GM23338 (cell line): ENCODE measurements around the gene RNF8. TPM values are rescaled to one million over a fixed set of nuclear protein-coding genes. Genes with fewer than 3 reads are reported as not detected.

Experiments
- ATAC-seq: fragments of 200-7000 bp; cut with Tn5 transposase; 3 replicates; pipeline ENCODE4 v1.9.1; 2020
- DNase-seq: peaks from one replicate; pipeline ENCODE4 v3.0.0-alpha.2; 2015; ENCODE audit warnings: low spot score
- H2AFZ ChIP-seq: fragments of 200-600 bp; sonication (generic); 2 replicates; pipeline ENCODE4 v1.8.0; 2016; ENCODE audit warnings: antibody characterized with exemption, mild to moderate bottlenecking, moderate library complexity
- H3F3A ChIP-seq: fragments of 200-600 bp; sonication (generic); replicated peaks from 2 replicates; pipeline ENCODE4 v1.8.0; 2017; ENCODE audit warnings: antibody characterized with exemption, mixed run types, low read depth
- H3K27ac ChIP-seq: fragments of 200-600 bp; sonication (generic); 2 replicates; pipeline ENCODE4 v1.6.1; 2016; ENCODE audit warnings: low read depth
- H3K27me3 ChIP-seq: fragments of 200-600 bp; sonication (generic); 2 replicates; pipeline ENCODE4 v1.8.0; 2016; ENCODE audit warnings: mild to moderate bottlenecking, mixed run types, moderate library complexity; ENCODE audit not compliant: insufficient read depth
- H3K36me3 ChIP-seq: fragments of 200-600 bp; sonication (generic); 2 replicates; pipeline ENCODE4 v1.8.0; 2016; ENCODE audit warnings: mild to moderate bottlenecking; ENCODE audit not compliant: insufficient read depth
- H3K4me1 ChIP-seq: fragments of 200-600 bp; sonication (generic); 2 replicates; pipeline ENCODE4 v1.8.0; 2016; ENCODE audit warnings: mild to moderate bottlenecking, moderate library complexity; ENCODE audit not compliant: insufficient read depth
- H3K4me2 ChIP-seq: fragments of 200-600 bp; sonication (generic); 2 replicates; pipeline ENCODE4 v1.7.1; 2017; ENCODE audit warnings: mixed run types
- H3K4me3 ChIP-seq: fragments of 200-600 bp; sonication (generic); 2 replicates; pipeline ENCODE4 v1.6.1; 2016; ENCODE audit warnings: mixed run types
- H3K79me2 ChIP-seq: fragments of 200-600 bp; sonication (generic); replicated peaks from 2 replicates; pipeline ENCODE4 v1.8.0; 2017; ENCODE audit warnings: mild to moderate bottlenecking; ENCODE audit not compliant: insufficient read depth
- H3K9me2 ChIP-seq: fragments of 200-600 bp; sonication (generic); 2 replicates; pipeline ENCODE4 v1.8.0; 2017; ENCODE audit not compliant: insufficient read depth
- H4K20me1 ChIP-seq: fragments of 200-600 bp; sonication (generic); replicated peaks from 2 replicates; pipeline ENCODE4 v1.8.0; 2017; ENCODE audit warnings: mild to moderate bottlenecking; ENCODE audit not compliant: insufficient read depth
- H3K27ac Mint-ChIP-seq: 2 replicates; pipeline ENCODE4 v1.8.0; 2020; ENCODE audit warnings: inconsistent platforms, mild to moderate bottlenecking, moderate library complexity, mixed read lengths
- H3K27me3 Mint-ChIP-seq: 3 replicates; pipeline ENCODE4 v1.8.0; 2022; ENCODE audit warnings: low read depth, mild to moderate bottlenecking, moderate library complexity, mixed read lengths, inconsistent platforms; ENCODE audit not compliant: insufficient read depth, poor library complexity
- H3K36me3 Mint-ChIP-seq: 3 replicates; pipeline ENCODE4 v1.8.0; 2021; ENCODE audit warnings: low read depth, mild to moderate bottlenecking, inconsistent platforms, moderate library complexity, mixed read lengths
- H3K4me1 Mint-ChIP-seq: 3 replicates; pipeline ENCODE4 v1.8.0; 2020; ENCODE audit warnings: mild to moderate bottlenecking, inconsistent platforms, mixed read lengths
- H3K4me3 Mint-ChIP-seq: 3 replicates; pipeline ENCODE4 v1.8.0; 2021; ENCODE audit warnings: moderate library complexity, mild to moderate bottlenecking, inconsistent platforms, mixed read lengths
- H3K9me3 Mint-ChIP-seq: 3 replicates; pipeline ENCODE4 v1.8.0; 2020; ENCODE audit warnings: moderate library complexity, mild to moderate bottlenecking, inconsistent platforms, mixed read lengths
- CREB1 ChIP-seq: fragments of 250-450 bp; sonication (Bioruptor Pico); IDR thresholded peaks from 2 replicates; pipeline ENCODE4 v1.5.0; 2020; ENCODE audit warnings: low read depth, mild to moderate bottlenecking, moderate library complexity
- EZH2 ChIP-seq: fragments of 200-600 bp; sonication (generic); IDR thresholded peaks from one replicate; pipeline ENCODE4 v1.8.0; 2017; ENCODE audit warnings: antibody characterized with exemption, mild to moderate bottlenecking, low read depth; ENCODE audit not compliant: unreplicated experiment
- EZH2phosphoT487 ChIP-seq: fragments of 200-600 bp; sonication (generic); IDR thresholded peaks from one replicate; pipeline ENCODE4 v1.8.1; 2018; ENCODE audit warnings: antibody characterized with exemption; ENCODE audit not compliant: unreplicated experiment
- REST ChIP-seq: IDR thresholded peaks from one replicate; pipeline ENCODE4 v1.6.1; 2018; ENCODE audit warnings: antibody characterized with exemption; ENCODE audit not compliant: unreplicated experiment
- STAT1 ChIP-seq: IDR thresholded peaks from one replicate; pipeline ENCODE4 v1.6.1; 2016; ENCODE audit warnings: antibody characterized with exemption; ENCODE audit not compliant: unreplicated experiment
- ZNF114 ChIP-seq: fragments of 250-450 bp; sonication (Bioruptor Pico); IDR thresholded peaks from 2 replicates; pipeline ENCODE4 v1.5.0; 2020; ENCODE audit warnings: mild to moderate bottlenecking, moderate library complexity
- polyA plus RNA-seq: library from polyadenylated mRNA; unstranded; fragments of >200 nt; fragmentation: Nextera tagmentation; extraction: Ambion mirVana; gene quantifications from 2 replicates; pipeline ENCODE4 v1.2.1, GENCODE V29; 2016
- total RNA-seq: library from RNA; depleted of rRNA; stranded (reverse); fragments of >200 nt; shearing (Covaris generic); gene quantifications from 2 replicates; pipeline ENCODE4 v1.2.3, GENCODE V29; 2014
- TF ChIP-seq, protein P1 (sequence below): IDR thresholded peaks from 2 replicates; pipeline ENCODE4 v1.6.1; 2016; ENCODE audit warnings: antibody characterized with exemption
- TF ChIP-seq, protein P2 (sequence below), 2 experiments: fragments of 200-600 bp in 1 of 2; sonication (generic) in 1 of 2; conservative IDR thresholded peaks; 2 replicates each; pipeline versions ENCODE4 v1.5.1 to v1.6.1; 2016 to 2017; ENCODE audit warnings: antibody characterized with exemption in 2 of 2, low read depth in 2 of 2, mild to moderate bottlenecking in 2 of 2, moderate library complexity in 1 of 2

Gene RNF8
- total and polyA plus RNA-seq, 2 experiments from 2014 or later = 41.6 to 55.2 TPM

GRCh38 chr6:37381579-37381978 lies 27.8 kb downstream of the RNF8 start:
- no peaks in the 10 kb centered on the region for H3K27me3 ChIP-seq
- no peak overlapping the region for H2AFZ ChIP-seq
- no peaks in the 10 kb centered on the region for H4K20me1 ChIP-seq
- Mint-ChIP-seq H3K4me3 (no peak overlapping the region), H3K27me3 (peaks cover 6% of the 10 kb centered on the region), H3K9me3 (no peaks in the 10 kb centered on the region), H3K36me3 (peaks cover 19% of the 10 kb centered on the region), H3K27ac (peak overlapping the region; percentile 39; the same call in 1 of the 2 replicates), H3K4me1 (no peaks in the 10 kb centered on the region)
- H3K4me3 ChIP-seq = no peak overlapping the region
- no peak overlapping the region for H3K4me2 ChIP-seq
- H3K36me3 ChIP-seq = peaks cover 16% of the 10 kb centered on the region
- no peaks in the 10 kb centered on the region for H3K4me1 ChIP-seq
- H3F3A ChIP-seq = no peaks in the 10 kb centered on the region
- H3K79me2 ChIP-seq = no peaks in the 10 kb centered on the region
- no peak overlapping the region for H3K27ac ChIP-seq
- TF ChIP-seq EZH2 = no peak
- TF ChIP-seq, protein P1, sequence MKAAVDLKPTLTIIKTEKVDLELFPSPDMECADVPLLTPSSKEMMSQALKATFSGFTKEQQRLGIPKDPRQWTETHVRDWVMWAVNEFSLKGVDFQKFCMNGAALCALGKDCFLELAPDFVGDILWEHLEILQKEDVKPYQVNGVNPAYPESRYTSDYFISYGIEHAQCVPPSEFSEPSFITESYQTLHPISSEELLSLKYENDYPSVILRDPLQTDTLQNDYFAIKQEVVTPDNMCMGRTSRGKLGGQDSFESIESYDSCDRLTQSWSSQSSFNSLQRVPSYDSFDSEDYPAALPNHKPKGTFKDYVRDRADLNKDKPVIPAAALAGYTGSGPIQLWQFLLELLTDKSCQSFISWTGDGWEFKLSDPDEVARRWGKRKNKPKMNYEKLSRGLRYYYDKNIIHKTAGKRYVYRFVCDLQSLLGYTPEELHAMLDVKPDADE = no peak
- TF ChIP-seq REST = peak; percentile 48
- no peak for TF ChIP-seq STAT1
- TF ChIP-seq, protein P2, sequence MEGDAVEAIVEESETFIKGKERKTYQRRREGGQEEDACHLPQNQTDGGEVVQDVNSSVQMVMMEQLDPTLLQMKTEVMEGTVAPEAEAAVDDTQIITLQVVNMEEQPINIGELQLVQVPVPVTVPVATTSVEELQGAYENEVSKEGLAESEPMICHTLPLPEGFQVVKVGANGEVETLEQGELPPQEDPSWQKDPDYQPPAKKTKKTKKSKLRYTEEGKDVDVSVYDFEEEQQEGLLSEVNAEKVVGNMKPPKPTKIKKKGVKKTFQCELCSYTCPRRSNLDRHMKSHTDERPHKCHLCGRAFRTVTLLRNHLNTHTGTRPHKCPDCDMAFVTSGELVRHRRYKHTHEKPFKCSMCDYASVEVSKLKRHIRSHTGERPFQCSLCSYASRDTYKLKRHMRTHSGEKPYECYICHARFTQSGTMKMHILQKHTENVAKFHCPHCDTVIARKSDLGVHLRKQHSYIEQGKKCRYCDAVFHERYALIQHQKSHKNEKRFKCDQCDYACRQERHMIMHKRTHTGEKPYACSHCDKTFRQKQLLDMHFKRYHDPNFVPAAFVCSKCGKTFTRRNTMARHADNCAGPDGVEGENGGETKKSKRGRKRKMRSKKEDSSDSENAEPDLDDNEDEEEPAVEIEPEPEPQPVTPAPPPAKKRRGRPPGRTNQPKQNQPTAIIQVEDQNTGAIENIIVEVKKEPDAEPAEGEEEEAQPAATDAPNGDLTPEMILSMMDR (conservative IDR thresholded peaks at IDR 0.05; ENCODE audit: low read depth in 2 of 2) = peak; percentile 76 to 82
- no peak for TF ChIP-seq ZNF114 (CRISPR knock-in tag)
- no peak for TF ChIP-seq EZH2phosphoT487
- TF ChIP-seq CREB1 (CRISPR knock-in tag) = no peak
- DNase-seq = peak; percentile 91
- no peaks in the 10 kb centered on the region for H3K9me2 ChIP-seq
- peak; percentile 96 for ATAC-seq
